Smooth muscle cell (in vitro differentiated cells): Measurements from ENCODE around the gene PTPRR. TPM values are rescaled to one million over a fixed set of nuclear protein-coding genes. Genes with fewer than 3 reads are reported as not detected.

Experiments used
- DNase-seq: peaks from one replicate; lab custom pipeline; 2025; ENCODE audit not compliant: unreplicated experiment; lab: John Stamatoyannopoulos, UW
- H2AFZ ChIP-seq: fragments of 200-600 bp; sonication (generic); 2 replicates; pipeline ENCODE4 v1.6.0; 2016; ENCODE audit warnings: antibody characterized with exemption, low read depth, mild to moderate bottlenecking
- H3F3A ChIP-seq: fragments of 200-600 bp; sonication (generic); 2 replicates; pipeline ENCODE4 v1.6.0; 2017; ENCODE audit warnings: antibody characterized with exemption, low read depth
- H3K27ac ChIP-seq: fragments of 200-600 bp; sonication (generic); 2 replicates; pipeline ENCODE4 v1.5.1; 2016; ENCODE audit warnings: low read depth, mild to moderate bottlenecking
- H3K27me3 ChIP-seq: fragments of 200-600 bp; sonication (generic); 2 replicates; pipeline ENCODE4 v1.6.1; 2016; ENCODE audit warnings: low read depth, mild to moderate bottlenecking
- H3K36me3 ChIP-seq: fragments of 200-600 bp; sonication (generic); 2 replicates; pipeline ENCODE4 v1.5.1; 2016; ENCODE audit warnings: low read depth
- H3K4me1 ChIP-seq: fragments of 200-600 bp; sonication (generic); 2 replicates; pipeline ENCODE4 v1.5.1; 2016; ENCODE audit warnings: low read depth
- H3K4me2 ChIP-seq: fragments of 200-600 bp; sonication (generic); 2 replicates; pipeline ENCODE4 v1.6.0; 2016; ENCODE audit warnings: mild to moderate bottlenecking
- H3K4me3 ChIP-seq: fragments of 200-600 bp; sonication (generic); 2 replicates; pipeline ENCODE4 v1.5.1; 2016; ENCODE audit warnings: mild to moderate bottlenecking
- H3K79me2 ChIP-seq: fragments of 200-600 bp; sonication (generic); 2 replicates; pipeline ENCODE4 v1.6.0; 2016; ENCODE audit warnings: low read depth, mild to moderate bottlenecking
- H3K9ac ChIP-seq: fragments of 200-600 bp; sonication (generic); 2 replicates; pipeline ENCODE4 v1.6.0; 2016; ENCODE audit warnings: low read depth
- H3K9me3 ChIP-seq: fragments of 200-600 bp; sonication (generic); replicated peaks from 2 replicates; pipeline ENCODE4 v1.5.1; 2016; ENCODE audit warnings: low read depth
- H4K20me1 ChIP-seq: fragments of 200-600 bp; sonication (generic); 2 replicates; pipeline ENCODE4 v1.6.0; 2016; ENCODE audit warnings: low read depth
- CTCF ChIP-seq: fragments of 200-600 bp; sonication (generic); IDR thresholded peaks from 2 replicates; pipeline ENCODE4 v1.5.1; 2017; ENCODE audit warnings: borderline replicate concordance, mild to moderate bottlenecking, antibody characterized with exemption; ENCODE audit not compliant: insufficient read depth, poor library complexity, severe bottlenecking
- WGBS: methylation state at CpG from one replicate; pipeline ENCODE4 v1.1.7; 2016; ENCODE audit warnings: low lambda C conversion rate; 5-methylcytosine and 5-hydroxymethylcytosine counted together
- polyA plus RNA-seq: library from polyadenylated mRNA; unstranded; fragments of >200 nt; fragmentation: Nextera tagmentation; extraction: Ambion mirVana; gene quantifications from 2 replicates; pipeline ENCODE4 v1.2.1, GENCODE V29; 2016
- total RNA-seq: library from RNA; depleted of rRNA; stranded (reverse); fragments of >200 nt; gene quantifications from 2 replicates; pipeline ENCODE4 v1.2.3, GENCODE V29; 2014

PTPRR gene
- total and polyA plus RNA-seq, 2 experiments from 2014 or later = 2.8 to 17.8 TPM

DNA sequence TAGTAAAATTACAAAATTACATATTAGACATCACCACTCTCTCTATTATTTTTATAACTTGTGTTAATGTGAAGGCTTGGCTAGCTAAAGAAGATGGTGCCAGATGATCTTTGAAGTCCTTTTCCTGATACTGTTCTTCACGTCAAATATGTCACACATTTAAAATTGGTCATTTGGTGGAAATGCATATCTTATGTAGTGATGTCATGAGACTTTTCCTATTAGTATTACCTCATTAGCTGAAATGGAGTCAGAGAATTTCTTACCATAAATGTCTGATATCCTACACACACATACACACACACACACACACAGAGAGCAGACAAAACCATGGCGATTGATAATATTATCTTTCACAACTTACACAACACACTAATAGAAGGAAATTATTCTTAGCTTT, 158.5 kb downstream of the PTPRR start:
- H3K4me3 ChIP-seq = no peak overlapping the region
- H3K79me2 ChIP-seq = no peaks in the 10 kb centered on the region
- TF ChIP-seq CTCF = no peak
- no peak for DNase-seq
- 67% methylated on average over 2 of the region's 2 CpGs for WGBS
- no peaks in the 10 kb centered on the region for H3K9me3 ChIP-seq
- peaks cover 10% of the 10 kb centered on the region for H3K4me1 ChIP-seq
- H4K20me1 ChIP-seq = no peaks in the 10 kb centered on the region
- H3K4me2 ChIP-seq = no peak overlapping the region
- H3F3A ChIP-seq = no peaks in the 10 kb centered on the region
- H3K27ac ChIP-seq = no peak overlapping the region
- H2AFZ ChIP-seq = no peak overlapping the region
- H3K36me3 ChIP-seq = no peaks in the 10 kb centered on the region
- H3K9ac ChIP-seq = no peak overlapping the region
- H3K27me3 ChIP-seq = no peaks in the 10 kb centered on the region

DNA sequence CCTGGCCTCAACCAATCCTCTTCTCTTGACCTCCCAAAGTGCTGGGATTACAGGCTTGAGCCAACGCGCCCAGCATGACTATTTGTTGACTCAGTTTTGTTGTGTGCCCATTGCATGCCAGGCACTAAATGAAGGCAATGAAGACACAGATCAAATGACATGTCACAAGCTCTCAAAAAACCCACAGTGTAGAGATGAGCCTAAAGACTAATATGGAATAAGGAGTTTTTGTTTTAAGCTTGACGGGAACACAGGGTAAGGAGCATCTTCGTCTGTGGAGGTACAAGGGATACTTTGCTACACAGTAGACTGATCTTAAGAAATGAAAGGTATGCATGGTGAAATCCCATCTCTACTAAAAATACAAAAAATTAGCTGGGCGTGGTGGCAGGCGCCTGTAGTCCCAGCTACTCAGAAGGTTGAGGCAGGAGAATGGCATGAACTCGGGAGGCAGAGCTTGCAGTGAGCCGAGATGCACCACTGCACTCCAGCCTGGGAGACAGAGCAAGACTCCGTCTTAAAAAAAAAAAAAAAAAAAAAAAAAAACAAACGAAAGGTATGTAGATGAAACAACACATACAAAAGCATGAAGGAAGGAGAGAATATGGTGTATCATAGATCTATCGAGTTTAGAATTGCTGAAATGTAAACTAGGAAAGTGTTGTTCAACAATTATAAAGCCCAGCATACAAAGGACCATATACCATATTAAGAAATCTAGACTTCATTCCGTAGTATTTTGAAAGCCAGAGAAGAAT, 161.2 kb downstream of the PTPRR start:
- Histone ChIP-seq H3K4me1 (peaks cover 21% of the 10 kb centered on the region), H3F3A (no peaks in the 10 kb centered on the region), H3K4me3 (no peak overlapping the region), H4K20me1 (no peaks in the 10 kb centered on the region), H3K79me2 (no peaks in the 10 kb centered on the region), H3K27me3 (no peaks in the 10 kb centered on the region), H2AFZ (no peak overlapping the region), H3K4me2 (no peak overlapping the region), H3K36me3 (no peaks in the 10 kb centered on the region), H3K9ac (no peak overlapping the region), H3K27ac (no peak overlapping the region), H3K9me3 (no peaks in the 10 kb centered on the region)
- WGBS = 91% methylated on average over 12 of the region's 12 CpGs
- DNase-seq = no peak
- no peak for TF ChIP-seq CTCF

DNA sequence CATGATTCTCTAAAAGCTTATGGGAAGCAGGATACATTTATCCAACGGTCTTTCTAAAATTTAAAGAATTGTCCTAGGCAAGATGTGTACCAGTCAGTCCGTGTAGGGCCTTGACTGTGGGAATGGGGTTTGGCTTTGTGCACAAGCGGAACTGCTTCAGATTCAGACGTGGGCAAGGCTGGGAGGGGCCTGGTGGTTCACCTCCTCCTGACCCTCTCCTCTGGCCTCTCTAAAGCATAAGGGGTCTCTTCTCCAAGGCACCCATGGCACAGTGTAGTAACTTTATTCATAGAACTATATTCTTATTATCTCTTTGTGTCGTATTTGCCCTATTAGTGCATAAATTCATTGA, 162.1 kb downstream of the PTPRR start:
- TF ChIP-seq CTCF = no peak

DNA sequence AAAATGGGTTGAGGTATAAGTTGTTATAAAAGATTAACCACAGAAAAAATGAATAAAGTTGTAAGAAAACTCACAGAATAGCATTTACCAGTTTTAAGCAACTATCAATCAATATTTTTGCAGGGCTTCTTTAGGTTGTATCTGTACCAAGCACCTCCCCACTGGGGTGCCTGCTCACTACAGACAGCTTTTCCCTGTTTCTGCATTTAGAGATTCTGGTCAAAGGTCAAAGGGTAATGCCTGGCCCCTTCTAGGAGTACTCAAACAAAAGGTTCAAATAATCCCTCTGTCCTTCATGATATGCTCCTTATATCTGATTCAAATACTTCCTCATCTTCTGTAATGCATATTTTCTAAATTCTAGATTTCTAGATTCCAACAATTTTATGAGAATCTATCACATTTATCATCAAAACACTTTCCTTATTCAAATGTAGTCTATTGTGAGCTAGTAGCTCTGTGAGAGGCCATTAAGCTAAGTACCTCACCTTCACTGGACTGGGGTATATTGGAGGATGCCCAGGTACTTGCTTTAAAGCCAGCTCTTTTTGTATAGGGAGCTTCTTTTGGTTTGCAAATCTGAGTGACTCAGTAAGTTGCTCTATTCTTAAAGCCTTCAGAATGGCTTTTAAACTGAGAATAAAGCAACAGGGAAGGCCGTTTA, 162.6 kb downstream of the PTPRR start:
- no peak for TF ChIP-seq CTCF
- peaks cover 21% of the 10 kb centered on the region for H3K4me1 ChIP-seq
- no peak overlapping the region for H2AFZ ChIP-seq
- DNase-seq = no peak
- no peak overlapping the region for H3K27ac ChIP-seq
- no peaks in the 10 kb centered on the region for H3K79me2 ChIP-seq
- WGBS = 52% methylated on average over 1 of the region's 1 CpG
- H4K20me1 ChIP-seq = no peaks in the 10 kb centered on the region
- H3K27me3 ChIP-seq = no peaks in the 10 kb centered on the region
- H3K4me2 ChIP-seq = no peak overlapping the region
- no peak overlapping the region for H3K9ac ChIP-seq
- no peaks in the 10 kb centered on the region for H3F3A ChIP-seq
- H3K36me3 ChIP-seq = no peaks in the 10 kb centered on the region
- H3K4me3 ChIP-seq = no peak overlapping the region
- no peaks in the 10 kb centered on the region for H3K9me3 ChIP-seq

More for the DNA sequence above, 162.1 kb downstream of the PTPRR start:
- DNase-seq = no peak
- Histone ChIP-seq H3K27me3 (no peaks in the 10 kb centered on the region), H3F3A (no peaks in the 10 kb centered on the region), H2AFZ (no peak overlapping the region), H3K79me2 (no peaks in the 10 kb centered on the region), H3K4me2 (no peak overlapping the region), H3K4me3 (no peak overlapping the region), H3K4me1 (peaks cover 21% of the 10 kb centered on the region), H3K9me3 (no peaks in the 10 kb centered on the region), H4K20me1 (no peaks in the 10 kb centered on the region), H3K27ac (no peak overlapping the region), H3K9ac (no peak overlapping the region), H3K36me3 (no peaks in the 10 kb centered on the region)
- 75% methylated on average over 5 of the region's 5 CpGs for WGBS
